ENCODE measurements around the gene COL21A1.

- TF ChIP-seq CTCF (IDR thresholded peaks at IDR 0.05) (no peak), POLR2AphosphoS5 (IDR thresholded peaks at IDR 0.05; ENCODE audit: insufficient read depth in 1 of 2, low read depth in 1 of 2) (no peak)
These were observed 35.7 kb downstream of the COL21A1 start for GRCh38 chr6:56211724-56212123.

Data from vagina (tissue), 2 donors.